ENCODE data around the gene NAALAD2. TPM values are rescaled to one million over a fixed set of nuclear protein-coding genes. Genes with fewer than 3 reads are reported as not detected.

The NAALAD2 gene
- total RNA-seq, 1 donor from 2014 or later: not detected

- CTCF ChIA-PET: no interaction called here
- ATAC-seq (ENCODE audit: low read depth) (no peak), DNase-seq (no peak)
- no peak for TF ChIP-seq CTCF (IDR thresholded peaks at IDR 0.05)
- Mint-ChIP-seq H3K4me1 (peaks cover 52% of the 10 kb centered on the region), H3K4me3 (peak overlapping the region; percentile 97), H3K27ac (peak overlapping the region; percentile 37), H3K9me3 (no peaks in the 10 kb centered on the region), H3K27me3 (no peaks in the 10 kb centered on the region), H3K36me3 (ENCODE audit: low read depth) (peaks cover 55% of the 10 kb centered on the region)
- intact Hi-C loops (cut with micrococcal nuclease): loop anchor here (5.0 kb wide), 1 partner anchor 1883 kb away; the partner anchor contains the start of gene CTSC
- POLR2A ChIA-PET: no interaction called here
Observed at GRCh38 chr11:90220391-90220790, 85.9 kb downstream of the NAALAD2 start.

GRCh38 chr11:90221803-90222458, 87.5 kb downstream of the NAALAD2 start:
- DNase-seq (no peak), ATAC-seq (ENCODE audit: low read depth) (no peak)
- ChIA-PET POLR2A (no interaction called here), CTCF (no interaction called here)
- H3K27me3 Mint-ChIP-seq: no peaks in the 10 kb centered on the region
- intact Hi-C loops (cut with micrococcal nuclease): loop anchor here (5.0 kb wide), 1 partner anchor 1885 kb away; the partner anchor contains the start of gene CTSC
- peaks cover 42% of the 10 kb centered on the region for H3K36me3 Mint-ChIP-seq (ENCODE audit: low read depth)
- H3K4me1 Mint-ChIP-seq: peaks cover 48% of the 10 kb centered on the region
- H3K9me3 Mint-ChIP-seq: no peaks in the 10 kb centered on the region
- no peak for TF ChIP-seq CTCF (IDR thresholded peaks at IDR 0.05)
- H3K27ac Mint-ChIP-seq: peak overlapping the region; percentile 91
- H3K4me3 Mint-ChIP-seq: peak overlapping the region; percentile 97

- TF ChIP-seq CTCF (IDR thresholded peaks at IDR 0.05): no peak
- ATAC-seq (ENCODE audit: low read depth): peak; percentile 92
- Mint-ChIP-seq H3K4me1 (peaks cover 48% of the 10 kb centered on the region), H3K27ac (peak within 1 kb of the TSS; percentile 91), H3K9me3 (no peaks in the 10 kb centered on the region), H3K4me3 (peak within 1 kb of the TSS; percentile 97), H3K36me3 (ENCODE audit: low read depth) (peaks cover 37% of the 10 kb centered on the region), H3K27me3 (no peaks in the 10 kb centered on the region)
- intact Hi-C loops (cut with micrococcal nuclease): loop anchor here (1.0 to 5.0 kb wide), 2 partner anchors 17 to 1885 kb away; partner anchors contain the start of gene CTSC
- CTCF ChIA-PET: interaction anchor here (1.3 kb wide), 1 partner anchor 18 kb away, joined by 6 read pairs; no protein-coding TSS in a partner anchor
- POLR2A ChIA-PET: no interaction called here
- peak; percentile 93 for DNase-seq
Observed at GRCh38 chr11:90222459-90223247, 88.2 kb downstream of the NAALAD2 start, which contains the start of gene CHORDC1. CHORDC1 (minus strand) TSS chr11:90223049; CDS start chr11:90222954, 95 bp downstream.

- intact Hi-C loops (cut with micrococcal nuclease): loop anchor here (1.0 to 5.0 kb wide), 2 partner anchors 18 to 1886 kb away; partner anchors contain the start of gene CTSC
- Mint-ChIP-seq H3K27ac (peak overlapping the region; percentile 91), H3K36me3 (ENCODE audit: low read depth) (peaks cover 33% of the 10 kb centered on the region), H3K27me3 (no peaks in the 10 kb centered on the region), H3K4me3 (peak overlapping the region; percentile 97), H3K4me1 (peaks cover 45% of the 10 kb centered on the region), H3K9me3 (no peaks in the 10 kb centered on the region)
- no peak for DNase-seq
- CTCF ChIA-PET: interaction anchor here (1.3 kb wide), 1 partner anchor 18 kb away, joined by 6 read pairs; no protein-coding TSS in a partner anchor
- no peak for TF ChIP-seq CTCF (IDR thresholded peaks at IDR 0.05)
- ATAC-seq (ENCODE audit: low read depth): peak; percentile 64
- POLR2A ChIA-PET: no interaction called here
Observed at GRCh38 chr11:90223248-90223585, 88.8 kb downstream of the NAALAD2 start.

GRCh38 chr11:90228056-90228455, 93.6 kb downstream of the NAALAD2 start:
- H3K36me3 Mint-ChIP-seq (ENCODE audit: low read depth): peaks cover 4% of the 10 kb centered on the region
- H3K4me1 Mint-ChIP-seq: peaks cover 7% of the 10 kb centered on the region
- POLR2A ChIA-PET: no interaction called here
- intact Hi-C loops (cut with micrococcal nuclease): no loop called here
- no peak for DNase-seq
- TF ChIP-seq CTCF (IDR thresholded peaks at IDR 0.05): no peak
- no peak overlapping the region for H3K27ac Mint-ChIP-seq
- no peak overlapping the region for H3K4me3 Mint-ChIP-seq
- H3K27me3 Mint-ChIP-seq: peaks cover 18% of the 10 kb centered on the region
- CTCF ChIA-PET: no interaction called here
- no peak for ATAC-seq (ENCODE audit: low read depth)
- peaks cover 3% of the 10 kb centered on the region for H3K9me3 Mint-ChIP-seq

All from activated B cell treated with CpG ODN at 0.5 μM for 24 hours (primary cell).